OCI-M2 (cell line): ENCODE results near the gene CGB8.

ENCODE experiments used
- DNase-seq: peaks from one replicate; lab custom pipeline; 2025; ENCODE audit not compliant: unreplicated experiment; lab: John Stamatoyannopoulos, UW

CGB8 gene

GRCh38 chr19:49010453-49010852 is 38.5 kb downstream of the CGB8 start:
- no peak for DNase-seq

DNA sequence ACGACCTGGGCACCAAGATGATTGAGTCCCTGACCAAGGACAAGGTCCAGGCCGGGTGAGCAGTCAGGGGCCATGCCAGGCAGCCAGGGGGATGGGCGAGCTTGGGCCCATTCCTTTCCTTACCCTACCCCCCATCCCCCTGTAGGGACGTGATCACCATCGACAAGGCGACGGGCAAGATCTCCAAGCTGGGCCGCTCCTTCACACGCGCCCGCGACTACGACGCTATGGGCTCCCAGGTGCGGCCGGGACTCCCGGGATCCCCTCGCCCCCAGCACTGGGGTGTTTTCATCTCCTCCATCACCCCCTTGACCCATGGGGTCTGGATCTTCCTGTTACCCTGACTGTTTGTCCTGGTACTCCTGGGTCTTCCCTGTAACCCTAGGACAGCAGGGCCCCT is 39.1 kb downstream of the CGB8 start:
- no peak for DNase-seq

GRCh38 chr19:49006905-49007304 is 42.0 kb downstream of the CGB8 start:
- no peak for DNase-seq

- no peak for DNase-seq
Observed at GRCh38 chr19:49004964-49005614, 43.8 kb downstream of the CGB8 start.

GRCh38 chr19:49004133-49004532 is 44.8 kb downstream of the CGB8 start:
- DNase-seq, result no peak

- DNase-seq, result no peak
Observed at GRCh38 chr19:48999481-49000325, 49.2 kb downstream of the CGB8 start.

GRCh38 chr19:48997972-48998371 is 50.9 kb downstream of the CGB8 start:
- DNase-seq, result no peak
